Measurements from ENCODE around the gene EIF3A. TPM values are rescaled to one million over a fixed set of nuclear protein-coding genes. Genes with fewer than 3 reads are reported as not detected.

The EIF3A gene
- total RNA-seq, 1 experiment from 2014 or later, result 214 TPM

DNA sequence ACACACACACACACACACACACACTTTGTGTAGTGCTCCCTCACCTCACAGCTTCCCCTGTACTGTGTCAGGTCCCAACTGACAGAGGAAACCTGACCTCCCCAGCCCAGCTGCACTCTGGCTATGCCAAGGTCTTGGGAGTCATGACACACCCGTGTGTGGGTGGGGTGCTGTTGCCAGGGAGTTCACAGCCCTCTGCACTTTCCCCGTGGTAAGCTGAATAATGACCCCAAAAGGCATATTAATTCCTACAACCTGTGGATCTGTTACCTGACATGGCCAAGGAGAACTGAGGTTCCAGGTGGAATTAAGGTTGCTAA is 60.0 kb downstream of the EIF3A start:
- H3K27me3 ChIP-seq (ENCODE audit: control insufficient read depth, insufficient read depth, low read length), result no peaks in the 10 kb centered on the region
- no peaks in the 10 kb centered on the region for H3K36me3 ChIP-seq (ENCODE audit: control insufficient read depth, insufficient read depth, low read length)
- TF ChIP-seq TCF7L2 (IDR thresholded peaks at IDR 0.05; ENCODE audit: low read depth, low read length) (no peak), POLR2AphosphoS5 (IDR thresholded peaks at IDR 0.05; ENCODE audit: low read depth, low read length) (no peak)
- TF ChIP-seq, protein P1, sequence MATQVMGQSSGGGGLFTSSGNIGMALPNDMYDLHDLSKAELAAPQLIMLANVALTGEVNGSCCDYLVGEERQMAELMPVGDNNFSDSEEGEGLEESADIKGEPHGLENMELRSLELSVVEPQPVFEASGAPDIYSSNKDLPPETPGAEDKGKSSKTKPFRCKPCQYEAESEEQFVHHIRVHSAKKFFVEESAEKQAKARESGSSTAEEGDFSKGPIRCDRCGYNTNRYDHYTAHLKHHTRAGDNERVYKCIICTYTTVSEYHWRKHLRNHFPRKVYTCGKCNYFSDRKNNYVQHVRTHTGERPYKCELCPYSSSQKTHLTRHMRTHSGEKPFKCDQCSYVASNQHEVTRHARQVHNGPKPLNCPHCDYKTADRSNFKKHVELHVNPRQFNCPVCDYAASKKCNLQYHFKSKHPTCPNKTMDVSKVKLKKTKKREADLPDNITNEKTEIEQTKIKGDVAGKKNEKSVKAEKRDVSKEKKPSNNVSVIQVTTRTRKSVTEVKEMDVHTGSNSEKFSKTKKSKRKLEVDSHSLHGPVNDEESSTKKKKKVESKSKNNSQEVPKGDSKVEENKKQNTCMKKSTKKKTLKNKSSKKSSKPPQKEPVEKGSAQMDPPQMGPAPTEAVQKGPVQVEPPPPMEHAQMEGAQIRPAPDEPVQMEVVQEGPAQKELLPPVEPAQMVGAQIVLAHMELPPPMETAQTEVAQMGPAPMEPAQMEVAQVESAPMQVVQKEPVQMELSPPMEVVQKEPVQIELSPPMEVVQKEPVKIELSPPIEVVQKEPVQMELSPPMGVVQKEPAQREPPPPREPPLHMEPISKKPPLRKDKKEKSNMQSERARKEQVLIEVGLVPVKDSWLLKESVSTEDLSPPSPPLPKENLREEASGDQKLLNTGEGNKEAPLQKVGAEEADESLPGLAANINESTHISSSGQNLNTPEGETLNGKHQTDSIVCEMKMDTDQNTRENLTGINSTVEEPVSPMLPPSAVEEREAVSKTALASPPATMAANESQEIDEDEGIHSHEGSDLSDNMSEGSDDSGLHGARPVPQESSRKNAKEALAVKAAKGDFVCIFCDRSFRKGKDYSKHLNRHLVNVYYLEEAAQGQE (IDR thresholded peaks at IDR 0.05; ENCODE audit: insufficient read depth in 1 of 2, low read depth in 2 of 2, low read length in 1 of 2), result no peak
- no peak for ATAC-seq
- H3K4me1 ChIP-seq (ENCODE audit: control insufficient read depth, insufficient read depth, low read length), result peaks cover 26% of the 10 kb centered on the region
- ChIA-PET POLR2A (no interaction called here), CTCF (no interaction called here)
- in situ Hi-C loops (cut with HindIII; ENCODE audit: low pct_unique_long_range_greater_than_20kb, low sequenced_read_pairs) (no loop called here), intact Hi-C loops (cut with micrococcal nuclease; ENCODE audit: unreplicated experiment) (no loop called here)
- no peak for DNase-seq (ENCODE audit: low read depth, low spot score)
- no peaks in the 10 kb centered on the region for H3K9me3 ChIP-seq (ENCODE audit: control insufficient read depth, insufficient read depth, low read depth, low read length)
- H3K4me3 ChIP-seq (ENCODE audit: low read depth in 2 of 2, low read length in 2 of 2), result no peak overlapping the region
- no TSS peak for BruUV-seq (replicated peaks)
- no peak overlapping the region for H3K27ac ChIP-seq (ENCODE audit: low read length)

DNA sequence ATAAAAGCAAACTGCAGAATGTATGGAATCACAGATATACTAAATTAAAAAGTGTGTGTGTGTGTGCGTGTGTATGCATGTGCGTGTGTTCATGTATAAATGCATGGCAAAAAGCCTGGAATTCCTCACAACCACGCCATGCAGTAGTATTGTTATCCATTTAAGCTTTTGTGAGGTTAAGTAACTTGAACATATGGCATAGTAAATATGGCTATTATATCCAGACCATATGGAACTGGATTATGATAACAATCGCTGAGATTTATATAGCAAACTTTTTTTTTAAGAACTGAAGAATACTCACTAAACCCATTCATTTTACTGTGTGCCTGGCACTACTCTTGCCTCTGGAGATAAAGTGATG is 73.4 kb downstream of the EIF3A start:
- peaks cover 24% of the 10 kb centered on the region for H3K4me1 ChIP-seq (ENCODE audit: control insufficient read depth, insufficient read depth, low read length)
- BruUV-seq (replicated peaks), result no TSS peak
- H3K36me3 ChIP-seq (ENCODE audit: control insufficient read depth, insufficient read depth, low read length), result no peaks in the 10 kb centered on the region
- TF ChIP-seq TCF7L2 (IDR thresholded peaks at IDR 0.05; ENCODE audit: low read depth, low read length), result peak; percentile 70
- TF ChIP-seq, protein P2, sequence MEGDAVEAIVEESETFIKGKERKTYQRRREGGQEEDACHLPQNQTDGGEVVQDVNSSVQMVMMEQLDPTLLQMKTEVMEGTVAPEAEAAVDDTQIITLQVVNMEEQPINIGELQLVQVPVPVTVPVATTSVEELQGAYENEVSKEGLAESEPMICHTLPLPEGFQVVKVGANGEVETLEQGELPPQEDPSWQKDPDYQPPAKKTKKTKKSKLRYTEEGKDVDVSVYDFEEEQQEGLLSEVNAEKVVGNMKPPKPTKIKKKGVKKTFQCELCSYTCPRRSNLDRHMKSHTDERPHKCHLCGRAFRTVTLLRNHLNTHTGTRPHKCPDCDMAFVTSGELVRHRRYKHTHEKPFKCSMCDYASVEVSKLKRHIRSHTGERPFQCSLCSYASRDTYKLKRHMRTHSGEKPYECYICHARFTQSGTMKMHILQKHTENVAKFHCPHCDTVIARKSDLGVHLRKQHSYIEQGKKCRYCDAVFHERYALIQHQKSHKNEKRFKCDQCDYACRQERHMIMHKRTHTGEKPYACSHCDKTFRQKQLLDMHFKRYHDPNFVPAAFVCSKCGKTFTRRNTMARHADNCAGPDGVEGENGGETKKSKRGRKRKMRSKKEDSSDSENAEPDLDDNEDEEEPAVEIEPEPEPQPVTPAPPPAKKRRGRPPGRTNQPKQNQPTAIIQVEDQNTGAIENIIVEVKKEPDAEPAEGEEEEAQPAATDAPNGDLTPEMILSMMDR (IDR thresholded peaks at IDR 0.05), result no peak
- no peaks in the 10 kb centered on the region for H3K9me3 ChIP-seq (ENCODE audit: control insufficient read depth, insufficient read depth, low read depth, low read length)
- H3K4me3 ChIP-seq (ENCODE audit: low read depth in 2 of 2, low read length in 2 of 2), result no peak overlapping the region; a peak in 1 of 4 replicates
- no peaks in the 10 kb centered on the region for H3K27me3 ChIP-seq (ENCODE audit: control insufficient read depth, insufficient read depth, low read length)
- intact Hi-C loops (cut with micrococcal nuclease; ENCODE audit: unreplicated experiment) (loop anchor here (10.0 kb wide), 1 partner anchor 142 kb away; no protein-coding TSS in a partner anchor), in situ Hi-C loops (cut with HindIII; ENCODE audit: low pct_unique_long_range_greater_than_20kb, low sequenced_read_pairs) (loop anchor here (5.0 kb wide), 1 partner anchor 35 kb away; no protein-coding TSS in a partner anchor)
- ChIA-PET POLR2A (interaction anchor here (0.5 to 0.7 kb wide), 2 partner anchors 25 to 246 kb away, joined by 3 to 8 read pairs; no protein-coding TSS in a partner anchor), CTCF (no interaction called here)
- ATAC-seq (peak; percentile 66), DNase-seq (ENCODE audit: low read depth, low spot score) (no peak)
- peak overlapping the region; percentile 68 for H3K27ac ChIP-seq (ENCODE audit: low read length)

DNA sequence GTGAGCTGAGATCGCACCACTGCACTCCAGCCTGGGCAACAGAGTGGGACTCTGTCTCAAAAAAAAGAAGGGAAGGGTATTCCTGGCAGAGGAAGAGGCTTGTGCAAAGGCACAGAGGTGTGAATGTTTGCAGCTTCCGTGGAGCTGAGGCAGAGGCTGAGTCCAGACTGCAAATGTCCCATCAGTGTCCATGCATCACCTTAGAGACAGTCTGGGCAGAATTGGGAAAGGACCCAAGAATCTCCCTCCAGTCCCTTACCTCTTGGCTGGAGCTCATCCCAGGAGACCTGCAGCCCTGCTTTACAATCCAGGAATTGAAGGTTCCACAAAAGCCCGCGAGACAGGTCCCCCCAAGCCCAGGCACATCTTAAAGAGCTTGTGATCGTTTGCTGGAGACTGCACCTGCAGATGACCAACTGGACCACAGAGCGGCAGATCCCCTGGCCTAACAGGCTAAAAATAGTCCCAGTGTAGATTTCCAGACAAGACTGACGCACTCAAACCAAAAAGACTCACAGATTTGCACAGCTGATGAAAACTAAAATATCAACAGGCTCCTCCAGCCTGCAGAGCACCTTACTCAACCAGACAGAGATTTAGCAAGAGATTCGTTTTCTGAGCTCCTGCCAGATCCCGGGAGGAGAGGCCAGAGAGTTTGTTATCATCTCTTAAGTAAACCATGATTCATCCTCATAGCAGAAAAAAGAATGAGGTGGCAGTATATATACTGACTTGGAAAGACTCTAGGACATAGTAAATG is 74.0 kb downstream of the EIF3A start:
- ATAC-seq (peak; percentile 94), DNase-seq (ENCODE audit: low read depth, low spot score) (peak; percentile 95)
- BruUV-seq (replicated peaks), result no TSS peak
- TF ChIP-seq POLR2AphosphoS5 (IDR thresholded peaks at IDR 0.05; ENCODE audit: low read depth, low read length), result peak; percentile 66
- TF ChIP-seq, protein P2 (IDR thresholded peaks at IDR 0.05), result no peak
- peak; percentile 91 for TF ChIP-seq TCF7L2 (IDR thresholded peaks at IDR 0.05; ENCODE audit: low read depth, low read length)
- H3K4me1 ChIP-seq (ENCODE audit: control insufficient read depth, insufficient read depth, low read length), result peaks cover 24% of the 10 kb centered on the region
- no peaks in the 10 kb centered on the region for H3K27me3 ChIP-seq (ENCODE audit: control insufficient read depth, insufficient read depth, low read length)
- ChIA-PET POLR2A (interaction anchor here (0.5 kb wide), 1 partner anchor 247 kb away, joined by 8 read pairs; no protein-coding TSS in a partner anchor), CTCF (no interaction called here)
- no peak overlapping the region; a peak in 1 of 4 replicates for H3K4me3 ChIP-seq (ENCODE audit: low read depth in 2 of 2, low read length in 2 of 2)
- no peaks in the 10 kb centered on the region for H3K36me3 ChIP-seq (ENCODE audit: control insufficient read depth, insufficient read depth, low read length)
- intact Hi-C loops (cut with micrococcal nuclease; ENCODE audit: unreplicated experiment), result loop anchor here (10.0 kb wide), 1 partner anchor 142 kb away; no protein-coding TSS in a partner anchor
- peak overlapping the region; percentile 68 for H3K27ac ChIP-seq (ENCODE audit: low read length)
- in situ Hi-C loops (cut with HindIII; ENCODE audit: low pct_unique_long_range_greater_than_20kb, low sequenced_read_pairs), result loop anchor here (5.0 kb wide), 1 partner anchor 34 kb away; no protein-coding TSS in a partner anchor
- no peaks in the 10 kb centered on the region for H3K9me3 ChIP-seq (ENCODE audit: control insufficient read depth, insufficient read depth, low read depth, low read length)
